HUES48 (cell line): ENCODE measurements around the gene SRRM2.

Source experiments
- H3K27ac ChIP-seq: one replicate; pipeline ENCODE4 v1.7.0; 2013; ENCODE audit warnings: low read depth, low read length, inconsistent platforms
- H3K27me3 ChIP-seq: 2 replicates; pipeline ENCODE4 v1.6.1; 2013; ENCODE audit warnings: mild to moderate bottlenecking, low read length; ENCODE audit not compliant: control insufficient read depth, insufficient read depth
- H3K36me3 ChIP-seq: 2 replicates; pipeline ENCODE4 v1.6.1; 2013; ENCODE audit warnings: low read length; ENCODE audit not compliant: control insufficient read depth, insufficient read depth
- H3K4me1 ChIP-seq: 2 replicates; pipeline ENCODE4 v1.6.1; 2013; ENCODE audit warnings: mild to moderate bottlenecking, low read length; ENCODE audit not compliant: control insufficient read depth, insufficient read depth
- H3K4me3 ChIP-seq: 2 replicates; pipeline ENCODE4 v1.5.1; 2013; ENCODE audit warnings: mild to moderate bottlenecking, low read depth, low read length
- H3K9ac ChIP-seq: 2 replicates; pipeline ENCODE4 v1.6.1; 2013; ENCODE audit warnings: mild to moderate bottlenecking, low read depth, low read length, moderate library complexity
- H3K9me3 ChIP-seq: 2 replicates; pipeline ENCODE4 v1.6.1; 2013; ENCODE audit warnings: low read length; ENCODE audit not compliant: control insufficient read depth, insufficient read depth

The SRRM2 gene

GRCh38 chr16:2809149-2809760 is 56.8 kb downstream of the SRRM2 start:
- Histone ChIP-seq H3K4me1 (no peaks in the 10 kb centered on the region), H3K27ac (no peak overlapping the region), H3K9ac (no peak overlapping the region), H3K4me3 (no peak overlapping the region), H3K36me3 (no peaks in the 10 kb centered on the region), H3K9me3 (no peaks in the 10 kb centered on the region), H3K27me3 (no peaks in the 10 kb centered on the region)

- no peak overlapping the region for H3K4me3 ChIP-seq
- no peak overlapping the region for H3K27ac ChIP-seq
- no peaks in the 10 kb centered on the region for H3K36me3 ChIP-seq
- H3K4me1 ChIP-seq = no peaks in the 10 kb centered on the region
- no peaks in the 10 kb centered on the region for H3K9me3 ChIP-seq
- no peak overlapping the region for H3K9ac ChIP-seq
- no peaks in the 10 kb centered on the region for H3K27me3 ChIP-seq
These were observed 58.2 kb downstream of the SRRM2 start for GRCh38 chr16:2810651-2811050.

DNA sequence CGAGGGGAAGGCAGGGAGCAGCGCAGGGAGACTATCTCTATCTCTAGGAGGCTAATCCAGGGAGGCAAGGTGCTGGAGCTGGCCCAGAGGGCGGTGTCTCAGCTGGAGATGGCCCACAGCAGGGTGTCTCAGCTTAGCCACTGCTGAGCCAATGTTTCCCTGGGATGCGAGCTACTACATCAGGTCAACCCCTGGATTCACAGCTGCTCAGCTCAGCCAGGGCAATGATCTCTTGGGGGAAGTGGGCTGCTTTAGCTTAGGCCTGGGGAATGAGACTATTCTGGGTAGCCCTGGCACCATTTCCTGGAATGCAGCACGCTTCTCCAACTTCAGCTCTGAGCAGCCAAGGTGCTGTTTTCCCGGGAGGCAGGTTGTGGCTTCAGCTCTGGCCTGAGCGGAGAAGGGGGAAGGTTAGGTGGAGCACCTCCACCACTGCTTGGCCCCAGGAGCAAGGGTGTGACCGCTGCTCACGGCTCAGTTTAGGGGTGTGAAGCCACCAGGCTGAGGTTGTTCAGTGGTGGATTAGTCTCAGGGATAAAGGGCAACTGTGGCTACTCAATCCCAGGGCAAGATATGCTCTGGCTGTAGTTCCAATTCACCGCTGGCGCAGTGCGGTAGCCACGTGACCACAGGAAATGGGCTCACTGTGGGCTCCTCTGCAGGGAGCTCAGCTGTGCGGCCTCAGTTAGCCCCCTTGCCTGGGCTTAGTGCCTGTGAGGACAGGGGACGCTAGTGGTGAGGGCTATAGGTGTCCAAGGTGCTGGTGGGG is 59.4 kb downstream of the SRRM2 start:
- H3K27ac ChIP-seq = no peak overlapping the region
- no peak overlapping the region for H3K4me3 ChIP-seq
- no peaks in the 10 kb centered on the region for H3K36me3 ChIP-seq
- no peak overlapping the region for H3K9ac ChIP-seq
- H3K27me3 ChIP-seq = no peaks in the 10 kb centered on the region
- no peaks in the 10 kb centered on the region for H3K9me3 ChIP-seq
- H3K4me1 ChIP-seq = no peaks in the 10 kb centered on the region

DNA sequence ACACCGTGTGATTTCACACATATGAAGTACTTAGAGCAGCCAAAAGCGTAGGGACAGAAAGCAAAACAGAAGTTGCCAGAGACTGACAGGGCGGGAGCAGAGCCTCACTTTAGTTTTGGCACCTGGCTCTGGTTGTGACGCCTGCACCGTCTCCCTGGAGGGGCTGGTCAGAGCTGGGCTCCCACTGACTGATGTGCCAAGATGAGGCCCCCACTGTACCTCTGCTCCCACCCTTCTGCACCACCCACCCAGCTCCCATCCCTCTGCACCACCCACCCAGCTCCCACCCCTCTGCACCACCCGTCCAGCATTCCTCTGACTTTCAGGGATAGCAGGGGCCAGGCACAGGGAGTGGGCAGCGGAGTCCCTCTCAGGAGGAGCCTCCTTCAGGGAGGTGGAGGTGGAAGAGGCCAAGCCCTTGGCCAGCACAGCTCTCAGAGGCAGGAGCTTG is 61.4 kb downstream of the SRRM2 start:
- Histone ChIP-seq H3K9ac (no peak overlapping the region), H3K27me3 (no peaks in the 10 kb centered on the region), H3K27ac (no peak overlapping the region), H3K4me3 (no peak overlapping the region), H3K4me1 (no peaks in the 10 kb centered on the region), H3K9me3 (no peaks in the 10 kb centered on the region), H3K36me3 (no peaks in the 10 kb centered on the region)

DNA sequence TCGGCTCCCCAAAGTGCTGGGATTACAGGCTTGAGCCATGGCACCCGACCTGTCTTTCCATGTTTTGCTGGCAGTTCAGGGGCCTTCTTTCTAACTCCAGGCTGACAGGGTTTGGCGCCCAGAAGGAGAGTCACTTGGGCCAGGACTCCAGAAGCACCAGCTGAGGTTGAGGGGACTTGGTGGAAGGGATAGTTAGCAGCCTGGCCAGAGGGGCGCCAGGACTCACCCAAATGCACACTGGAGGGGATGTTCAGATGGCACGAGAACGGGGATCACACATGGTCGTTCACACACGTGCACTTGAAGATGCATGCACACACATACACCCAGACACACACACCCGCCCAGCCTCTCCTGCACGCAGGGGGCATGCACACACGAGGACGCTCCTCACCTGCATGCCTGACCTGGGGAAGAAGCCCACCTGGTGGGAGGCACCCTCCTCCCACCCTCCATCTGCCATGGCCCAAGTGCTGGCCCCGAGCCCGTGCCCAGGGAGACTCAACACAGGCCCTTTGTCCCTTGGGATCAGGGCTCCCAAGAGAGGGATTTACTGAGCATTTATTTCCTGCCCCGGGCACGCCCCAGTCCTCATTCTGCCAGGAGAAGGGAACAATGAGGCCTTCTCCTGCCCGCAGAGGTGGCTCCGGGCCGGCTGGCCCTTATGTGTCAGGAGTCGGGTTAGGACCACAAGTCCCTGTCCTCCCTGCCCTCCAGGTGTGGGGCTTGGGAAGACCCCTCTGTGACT is 62.3 kb downstream of the SRRM2 start:
- Histone ChIP-seq H3K36me3 (no peaks in the 10 kb centered on the region), H3K4me3 (no peak overlapping the region), H3K27ac (no peak overlapping the region), H3K9me3 (no peaks in the 10 kb centered on the region), H3K9ac (no peak overlapping the region), H3K27me3 (no peaks in the 10 kb centered on the region), H3K4me1 (no peaks in the 10 kb centered on the region)

DNA sequence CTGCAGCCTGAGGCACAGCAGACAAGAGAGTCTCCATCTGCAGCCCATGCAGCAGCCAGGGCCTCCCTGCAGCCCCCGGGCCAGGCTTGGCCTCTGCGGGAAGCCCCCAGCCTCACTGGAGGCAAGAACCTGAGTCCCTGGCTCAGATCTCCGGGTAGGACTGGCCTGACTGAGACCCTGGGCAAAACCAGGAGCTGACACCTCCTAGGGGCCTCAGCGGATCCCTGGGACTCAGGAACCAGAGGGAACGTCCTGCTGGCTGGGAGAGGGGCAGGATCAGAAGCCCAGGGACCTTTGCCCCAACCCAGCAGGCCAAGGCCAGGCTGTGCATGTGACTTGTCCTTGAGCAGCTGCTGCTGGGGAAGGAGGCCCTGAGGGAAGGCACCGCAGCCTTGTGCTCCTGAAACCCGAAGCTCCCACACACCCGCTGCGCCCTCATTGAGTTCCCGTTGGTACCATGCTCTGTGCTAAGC is 62.9 kb downstream of the SRRM2 start:
- Histone ChIP-seq H3K27ac (no peak overlapping the region), H3K36me3 (no peaks in the 10 kb centered on the region), H3K9me3 (no peaks in the 10 kb centered on the region), H3K9ac (no peak overlapping the region), H3K4me1 (no peaks in the 10 kb centered on the region), H3K27me3 (no peaks in the 10 kb centered on the region), H3K4me3 (no peak overlapping the region)

DNA sequence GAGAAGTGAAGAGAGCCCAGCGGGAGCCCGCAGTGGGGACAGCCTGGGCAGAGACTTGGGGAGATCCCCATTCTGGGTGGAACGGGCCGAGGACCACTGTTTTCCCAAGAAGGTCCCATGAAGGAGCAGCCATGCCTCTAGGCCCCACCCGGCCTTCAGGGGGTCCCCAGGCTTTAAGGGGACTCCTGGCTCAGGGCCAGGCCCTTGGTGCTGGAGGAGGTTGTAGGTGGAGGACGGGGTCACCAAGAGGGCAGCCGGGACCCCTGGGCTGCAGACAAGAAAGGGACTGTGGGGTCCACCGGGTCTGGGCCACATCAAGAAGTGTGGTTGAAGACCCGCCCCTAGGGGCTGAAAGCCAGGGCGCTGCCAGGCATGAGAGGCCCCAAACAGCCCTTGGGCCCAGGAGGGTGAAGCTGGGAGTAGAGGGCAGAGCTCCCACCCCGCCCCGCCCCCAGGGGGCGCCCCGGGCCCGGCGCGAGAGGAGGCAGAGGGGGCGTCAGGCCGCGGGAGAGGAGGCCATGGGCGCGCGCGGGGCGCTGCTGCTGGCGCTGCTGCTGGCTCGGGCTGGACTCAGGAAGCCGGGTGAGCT is 64.4 kb downstream of the SRRM2 start, which contains the start of gene PRSS21:
Gene PRSS21, plus strand, starts transcription at position 487 of the 589 bp plus-strand sequence. Its CDS starts 32 bp downstream, at position 519.
- no peaks in the 10 kb centered on the region for H3K27me3 ChIP-seq
- H3K9ac ChIP-seq = no peak within 1 kb of the TSS
- no peaks in the 10 kb centered on the region for H3K4me1 ChIP-seq
- H3K27ac ChIP-seq = no peak within 1 kb of the TSS
- H3K36me3 ChIP-seq = no peaks in the 10 kb centered on the region
- no peak within 1 kb of the TSS for H3K4me3 ChIP-seq
- no peaks in the 10 kb centered on the region for H3K9me3 ChIP-seq

- H3K4me3 ChIP-seq = no peak overlapping the region
- no peaks in the 10 kb centered on the region for H3K36me3 ChIP-seq
These were observed 65.2 kb downstream of the SRRM2 start for GRCh38 chr16:2817340-2818271.

DNA sequence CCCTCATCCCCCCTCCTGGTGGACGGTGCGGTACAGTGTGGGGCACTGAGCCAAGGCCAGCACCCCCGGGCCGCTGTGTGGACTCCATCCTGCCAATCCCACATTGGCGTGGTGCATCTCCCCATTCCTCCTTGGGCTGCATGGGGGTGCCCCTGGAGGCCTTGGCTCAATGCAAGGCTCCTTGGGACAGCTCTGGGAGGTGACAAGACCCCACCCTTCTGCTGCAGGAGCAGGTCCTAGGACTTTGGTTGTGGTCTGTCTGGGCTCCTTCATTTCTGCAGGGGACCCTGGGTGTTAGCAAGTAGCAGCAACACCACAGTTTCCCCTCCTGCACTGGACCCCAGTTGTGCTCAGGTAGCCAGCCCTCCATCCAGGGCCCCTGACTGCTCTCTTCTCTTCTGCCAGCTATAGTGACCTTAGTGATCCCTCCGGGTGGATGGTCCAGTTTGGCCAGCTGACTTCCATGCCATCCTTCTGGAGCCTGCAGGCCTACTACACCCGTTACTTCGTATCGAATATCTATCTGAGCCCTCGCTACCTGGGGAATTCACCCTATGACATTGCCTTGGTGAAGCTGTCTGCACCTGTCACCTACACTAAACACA is 65.9 kb downstream of the SRRM2 start:
- Histone ChIP-seq H3K4me1 (no peaks in the 10 kb centered on the region), H3K36me3 (no peaks in the 10 kb centered on the region), H3K9me3 (no peaks in the 10 kb centered on the region), H3K9ac (no peak overlapping the region), H3K27me3 (no peaks in the 10 kb centered on the region), H3K27ac (no peak overlapping the region), H3K4me3 (no peak overlapping the region)

More at GRCh38 chr16:2817340-2818271, 65.2 kb downstream of the SRRM2 start:
- H3K4me1 ChIP-seq = no peaks in the 10 kb centered on the region
- no peaks in the 10 kb centered on the region for H3K9me3 ChIP-seq
- H3K27ac ChIP-seq = no peak overlapping the region
- H3K9ac ChIP-seq = no peak overlapping the region
- H3K27me3 ChIP-seq = no peaks in the 10 kb centered on the region
